ENCODE results near the gene SNX32. TPM values are rescaled to one million over a fixed set of nuclear protein-coding genes. Genes with fewer than 3 reads are reported as not detected.

The SNX32 gene
- total RNA-seq, 3 donors from 2014 or later (not counting 1 experiment from before 2014, with no cell fraction given), result 0.31 to 2.0 (median 0.54) TPM

- Histone ChIP-seq H3K27me3 (ENCODE audit: control insufficient read depth, insufficient read depth, low read length) (peaks cover 25% of the 10 kb centered on the region), H3K9me3 (ENCODE audit: control insufficient read depth, insufficient read depth, low read length) (no peaks in the 10 kb centered on the region), H3K4me1 (ENCODE audit: control insufficient read depth, insufficient read depth, low read length) (peaks cover 28% of the 10 kb centered on the region), H3K36me3 (ENCODE audit: control insufficient read depth, insufficient read depth, low read length) (no peaks in the 10 kb centered on the region), H3K4me3 (ENCODE audit: low read length) (no peak overlapping the region), H3K27ac (ENCODE audit: low read length) (peak overlapping the region; percentile 55)
- peak; percentile 86 to 98 (median 94) for ATAC-seq
- peak in 1 of 2 donors; percentile 46 for DNase-seq
- Mint-ChIP-seq H3K9me3 (no peaks in the 10 kb centered on the region), H3K4me3 (no peak overlapping the region), H3K36me3 (no peaks in the 10 kb centered on the region), H3K27me3 (ENCODE audit: low read depth in 2 of 2) (peaks cover 7 to 19% of the 10 kb centered on the region in 2 donors), H3K4me1 (peaks cover 10 to 23% of the 10 kb centered on the region in 2 donors), H3K27ac (peak overlapping the region; percentile 69 to 72)
- WGBS (ENCODE audit: insufficient coverage), result 25% methylated on average over 13 of the region's 13 CpGs
- TF ChIP-seq CTCF (IDR thresholded peaks at IDR 0.05), result no peak
- intact Hi-C loops (cut with micrococcal nuclease), result no loop called here
Measured at GRCh38 chr11:65791719-65792213, 42.0 kb upstream of the SNX32 start.

GRCh38 chr11:65792456-65792855, 41.3 kb upstream of the SNX32 start:
- intact Hi-C loops (cut with micrococcal nuclease), result no loop called here
- H3K27ac Mint-ChIP-seq, result peak overlapping the region; percentile 50 to 69
- no peaks in the 10 kb centered on the region for H3K36me3 ChIP-seq (ENCODE audit: control insufficient read depth, insufficient read depth, low read length)
- H3K36me3 Mint-ChIP-seq, result no peaks in the 10 kb centered on the region
- H3K9me3 ChIP-seq (ENCODE audit: control insufficient read depth, insufficient read depth, low read length), result no peaks in the 10 kb centered on the region
- peaks cover 22% of the 10 kb centered on the region for H3K4me1 ChIP-seq (ENCODE audit: control insufficient read depth, insufficient read depth, low read length)
- no peak overlapping the region for H3K27ac ChIP-seq (ENCODE audit: low read length)
- H3K4me1 Mint-ChIP-seq, result peaks cover 5 to 18% of the 10 kb centered on the region in 2 donors
- ATAC-seq (no peak), DNase-seq (no peak)
- no peaks in the 10 kb centered on the region for H3K9me3 Mint-ChIP-seq
- peaks cover 21% of the 10 kb centered on the region for H3K27me3 ChIP-seq (ENCODE audit: control insufficient read depth, insufficient read depth, low read length)
- peaks cover 7 to 16% of the 10 kb centered on the region in 2 donors for H3K27me3 Mint-ChIP-seq (ENCODE audit: low read depth in 2 of 2)
- H3K4me3 ChIP-seq (ENCODE audit: low read length), result no peak overlapping the region
- WGBS (ENCODE audit: insufficient coverage), result 89% methylated on average over 16 of the region's 16 CpGs
- peak overlapping the region; percentile 52 for H3K4me3 Mint-ChIP-seq
- no peak for TF ChIP-seq CTCF (IDR thresholded peaks at IDR 0.05)

DNA sequence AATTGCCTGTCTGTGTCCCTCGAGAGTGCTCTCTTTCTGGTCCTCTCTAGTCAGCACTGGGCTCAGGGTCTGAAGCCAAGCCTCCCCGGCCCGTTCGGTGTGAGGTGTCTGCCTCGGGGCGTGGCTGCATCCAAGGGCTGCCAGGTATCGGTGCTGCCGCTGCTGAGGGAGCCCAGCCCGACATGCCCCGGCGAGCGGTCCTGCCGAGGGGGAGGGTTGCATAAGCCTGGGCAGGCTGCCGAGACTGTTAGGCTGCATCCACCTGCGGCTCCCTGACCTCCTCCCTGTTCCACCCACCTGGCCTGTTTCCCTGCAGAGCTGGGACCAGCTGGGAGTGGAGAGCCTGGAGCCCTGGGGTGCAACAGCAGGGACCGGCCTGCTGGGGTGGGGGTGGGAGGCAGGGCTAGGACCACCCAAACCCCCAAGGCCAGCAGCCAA, 40.6 kb upstream of the SNX32 start:
- intact Hi-C loops (cut with micrococcal nuclease), result no loop called here

More for the DNA sequence above, 40.6 kb upstream of the SNX32 start:
- Mint-ChIP-seq H3K9me3 (no peaks in the 10 kb centered on the region), H3K27ac (peak overlapping the region; percentile 50 to 69), H3K4me3 (no peak overlapping the region), H3K4me1 (peaks cover 1 to 14% of the 10 kb centered on the region in 2 donors), H3K27me3 (ENCODE audit: low read depth in 2 of 2) (peaks cover 7 to 13% of the 10 kb centered on the region in 2 donors), H3K36me3 (no peaks in the 10 kb centered on the region)
- TF ChIP-seq CTCF (IDR thresholded peaks at IDR 0.05), result no peak
- H3K9me3 ChIP-seq (ENCODE audit: control insufficient read depth, insufficient read depth, low read length), result no peaks in the 10 kb centered on the region
- H3K36me3 ChIP-seq (ENCODE audit: control insufficient read depth, insufficient read depth, low read length), result no peaks in the 10 kb centered on the region
- DNase-seq, result no peak
- WGBS (ENCODE audit: insufficient coverage), result 93% methylated on average over 16 of the region's 16 CpGs
- peaks cover 15% of the 10 kb centered on the region for H3K4me1 ChIP-seq (ENCODE audit: control insufficient read depth, insufficient read depth, low read length)
- peaks cover 15% of the 10 kb centered on the region for H3K27me3 ChIP-seq (ENCODE audit: control insufficient read depth, insufficient read depth, low read length)
- no peak overlapping the region for H3K27ac ChIP-seq (ENCODE audit: low read length)
- ATAC-seq, result no peak
- no peak overlapping the region for H3K4me3 ChIP-seq (ENCODE audit: low read length)

Data from natural killer cell (primary cell).